Mesothelial cell of epicardium (in vitro differentiated cells): ENCODE measurements around the gene BRD2. TPM values are rescaled to one million over a fixed set of nuclear protein-coding genes. Genes with fewer than 3 reads are reported as not detected.

Experiments used
- DNase-seq, 2 experiments: peaks; one replicate each; pipeline ENCODE4 v3.0.0; 2021; ENCODE audit warnings: low spot score in 2 of 2; ENCODE audit not compliant: unreplicated experiment in 2 of 2
- H3K27ac Mint-ChIP-seq: 2 replicates; pipeline ENCODE4 v1.8.0; 2021; ENCODE audit warnings: mixed read lengths
- H3K27me3 Mint-ChIP-seq: 2 replicates; pipeline ENCODE4 v1.8.0; 2021; ENCODE audit warnings: low read depth, mixed read lengths
- H3K36me3 Mint-ChIP-seq: 2 replicates; pipeline ENCODE4 v1.8.0; 2021; ENCODE audit warnings: mixed read lengths
- H3K4me1 Mint-ChIP-seq: 2 replicates; pipeline ENCODE4 v1.8.0; 2021; ENCODE audit warnings: mixed read lengths
- H3K4me3 Mint-ChIP-seq: 2 replicates; pipeline ENCODE4 v1.8.0; 2021; ENCODE audit warnings: mild to moderate bottlenecking, moderate library complexity, mixed read lengths
- H3K9me3 Mint-ChIP-seq: 2 replicates; pipeline ENCODE4 v1.8.0; 2021; ENCODE audit warnings: mixed read lengths
- total RNA-seq: library from RNA; stranded (reverse); gene quantifications from 3 replicates; pipeline ENCODE4 v1.2.1, GENCODE V29; 2021
- TF ChIP-seq, protein P1 (sequence below): fragments of 200-600 bp; sonication (generic); IDR thresholded peaks from one replicate; pipeline ENCODE4 v1.5.0; 2021; ENCODE audit warnings: antibody characterized with exemption; ENCODE audit not compliant: unreplicated experiment

The BRD2 gene
- total RNA-seq, 1 donor from 2014 or later: 246 TPM

DNA sequence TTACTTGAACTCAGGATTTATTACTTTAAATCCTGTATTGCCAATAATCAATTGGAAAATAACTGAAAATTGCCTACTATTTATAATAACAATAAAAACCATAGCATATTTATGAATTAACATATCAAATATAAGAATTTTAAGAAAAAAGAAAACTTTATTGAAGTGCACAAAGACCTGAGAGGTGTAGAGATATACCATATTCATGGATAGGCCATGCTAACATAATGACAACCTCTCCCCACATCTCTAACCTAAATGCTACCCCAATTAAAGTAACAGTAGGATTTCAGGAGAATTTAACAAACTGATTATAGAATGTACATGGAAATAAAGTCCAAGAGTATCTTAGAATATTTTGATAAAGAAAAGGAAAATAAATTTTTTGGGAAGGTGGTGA is 22.4 kb upstream of the BRD2 start:
- TF ChIP-seq, protein P1, sequence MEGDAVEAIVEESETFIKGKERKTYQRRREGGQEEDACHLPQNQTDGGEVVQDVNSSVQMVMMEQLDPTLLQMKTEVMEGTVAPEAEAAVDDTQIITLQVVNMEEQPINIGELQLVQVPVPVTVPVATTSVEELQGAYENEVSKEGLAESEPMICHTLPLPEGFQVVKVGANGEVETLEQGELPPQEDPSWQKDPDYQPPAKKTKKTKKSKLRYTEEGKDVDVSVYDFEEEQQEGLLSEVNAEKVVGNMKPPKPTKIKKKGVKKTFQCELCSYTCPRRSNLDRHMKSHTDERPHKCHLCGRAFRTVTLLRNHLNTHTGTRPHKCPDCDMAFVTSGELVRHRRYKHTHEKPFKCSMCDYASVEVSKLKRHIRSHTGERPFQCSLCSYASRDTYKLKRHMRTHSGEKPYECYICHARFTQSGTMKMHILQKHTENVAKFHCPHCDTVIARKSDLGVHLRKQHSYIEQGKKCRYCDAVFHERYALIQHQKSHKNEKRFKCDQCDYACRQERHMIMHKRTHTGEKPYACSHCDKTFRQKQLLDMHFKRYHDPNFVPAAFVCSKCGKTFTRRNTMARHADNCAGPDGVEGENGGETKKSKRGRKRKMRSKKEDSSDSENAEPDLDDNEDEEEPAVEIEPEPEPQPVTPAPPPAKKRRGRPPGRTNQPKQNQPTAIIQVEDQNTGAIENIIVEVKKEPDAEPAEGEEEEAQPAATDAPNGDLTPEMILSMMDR: no peak
- no peak overlapping the region for H3K27ac Mint-ChIP-seq
- H3K4me3 Mint-ChIP-seq: no peak overlapping the region
- peaks cover 3% of the 10 kb centered on the region for H3K9me3 Mint-ChIP-seq
- no peaks in the 10 kb centered on the region for H3K4me1 Mint-ChIP-seq
- DNase-seq: no peak
- H3K36me3 Mint-ChIP-seq: no peaks in the 10 kb centered on the region
- H3K27me3 Mint-ChIP-seq: peaks cover 25% of the 10 kb centered on the region

DNA sequence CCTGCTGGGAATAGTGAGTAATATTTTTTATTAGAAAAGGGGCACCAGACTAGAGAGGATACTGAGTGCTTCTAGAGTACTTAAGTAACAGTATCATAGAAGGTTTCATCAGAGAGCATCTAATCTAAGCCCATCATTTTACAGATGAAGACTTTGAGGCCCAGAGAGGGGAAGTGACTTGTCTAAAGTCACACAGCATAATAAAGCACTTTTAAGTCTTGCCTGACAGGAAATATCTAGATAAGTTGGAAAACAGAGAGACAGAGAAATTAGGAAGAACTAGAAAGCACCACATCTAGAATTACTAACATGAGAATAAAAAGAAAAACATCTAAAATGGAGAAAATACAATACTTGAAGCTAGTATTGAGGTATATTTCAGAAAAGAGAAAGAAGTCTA is 21.5 kb upstream of the BRD2 start:
- H3K4me3 Mint-ChIP-seq: no peak overlapping the region
- H3K27ac Mint-ChIP-seq: no peak overlapping the region
- H3K27me3 Mint-ChIP-seq: peaks cover 23% of the 10 kb centered on the region
- no peaks in the 10 kb centered on the region for H3K4me1 Mint-ChIP-seq
- peaks cover 3% of the 10 kb centered on the region for H3K9me3 Mint-ChIP-seq
- TF ChIP-seq, protein P1: no peak
- H3K36me3 Mint-ChIP-seq: no peaks in the 10 kb centered on the region
- no peak for DNase-seq

DNA sequence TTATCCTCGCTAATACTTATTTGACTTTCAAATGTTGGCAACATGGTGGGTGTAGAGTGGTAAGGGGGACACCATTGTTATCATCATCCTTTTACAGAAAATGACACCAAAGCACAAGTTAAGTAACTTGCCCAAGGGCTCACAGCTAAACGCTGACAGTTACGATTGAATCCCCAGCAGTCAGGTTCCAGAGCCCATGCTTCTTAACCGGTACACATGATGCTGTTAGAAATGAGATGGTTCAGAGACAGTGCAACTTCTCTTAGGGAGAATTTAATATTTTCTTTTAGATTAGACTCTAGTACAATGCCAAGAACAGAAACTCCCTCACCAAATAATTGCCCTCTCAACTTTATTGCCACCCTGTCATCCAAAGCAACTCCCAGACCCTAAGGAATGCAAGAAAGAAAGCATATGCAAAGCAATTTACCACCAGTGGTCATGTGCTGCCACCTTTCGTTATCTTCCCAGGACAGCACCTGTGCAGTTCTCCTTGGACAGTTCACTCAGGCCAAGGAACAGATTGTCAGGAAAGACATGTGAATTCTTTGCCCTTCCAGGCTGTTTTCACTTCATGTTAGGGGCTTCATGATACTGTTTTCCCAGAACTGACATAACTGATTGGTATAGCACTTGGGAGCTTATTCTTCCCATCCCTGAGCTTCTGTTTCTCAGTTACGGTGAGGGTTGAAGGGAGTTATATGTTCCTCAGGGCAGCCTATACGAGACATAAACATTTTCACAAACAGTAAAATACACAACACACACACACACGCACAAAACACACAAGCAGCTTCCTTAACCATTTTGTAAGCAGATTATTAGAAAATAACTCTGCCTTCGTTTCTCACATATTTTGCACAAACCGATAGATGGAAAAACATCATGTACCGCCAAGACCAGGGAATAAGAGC is 20.6 kb upstream of the BRD2 start:
- no peak for DNase-seq
- H3K4me3 Mint-ChIP-seq: no peak overlapping the region
- H3K4me1 Mint-ChIP-seq: no peaks in the 10 kb centered on the region
- TF ChIP-seq, protein P1: peak; percentile 13
- no peak overlapping the region for H3K27ac Mint-ChIP-seq
- H3K27me3 Mint-ChIP-seq: peaks cover 23% of the 10 kb centered on the region
- peaks cover 3% of the 10 kb centered on the region for H3K9me3 Mint-ChIP-seq
- no peaks in the 10 kb centered on the region for H3K36me3 Mint-ChIP-seq

DNA sequence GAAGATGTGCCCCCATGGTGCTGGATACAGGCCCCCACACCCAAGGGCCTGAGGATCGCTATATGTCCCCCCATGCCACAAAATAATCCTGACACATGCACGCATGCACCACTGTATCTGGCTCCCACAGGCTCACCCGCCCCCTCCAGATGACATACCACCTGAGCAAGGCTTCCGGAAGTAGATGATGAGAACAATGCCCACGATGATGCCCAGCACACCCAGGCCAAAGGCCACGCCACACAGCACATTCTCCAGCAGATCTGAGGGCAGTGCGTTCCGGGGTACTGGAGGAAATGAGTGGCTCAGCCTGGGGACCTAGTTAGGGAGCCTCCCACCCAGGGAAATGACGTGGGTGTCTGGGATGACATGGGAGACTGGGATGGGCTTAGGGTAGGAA is 19.3 kb upstream of the BRD2 start:
- TF ChIP-seq, protein P1: no peak
- Mint-ChIP-seq H3K4me1 (no peaks in the 10 kb centered on the region), H3K9me3 (peaks cover 3% of the 10 kb centered on the region), H3K27ac (no peak overlapping the region), H3K27me3 (peaks cover 16% of the 10 kb centered on the region), H3K4me3 (no peak overlapping the region), H3K36me3 (no peaks in the 10 kb centered on the region)
- no peak for DNase-seq

DNA sequence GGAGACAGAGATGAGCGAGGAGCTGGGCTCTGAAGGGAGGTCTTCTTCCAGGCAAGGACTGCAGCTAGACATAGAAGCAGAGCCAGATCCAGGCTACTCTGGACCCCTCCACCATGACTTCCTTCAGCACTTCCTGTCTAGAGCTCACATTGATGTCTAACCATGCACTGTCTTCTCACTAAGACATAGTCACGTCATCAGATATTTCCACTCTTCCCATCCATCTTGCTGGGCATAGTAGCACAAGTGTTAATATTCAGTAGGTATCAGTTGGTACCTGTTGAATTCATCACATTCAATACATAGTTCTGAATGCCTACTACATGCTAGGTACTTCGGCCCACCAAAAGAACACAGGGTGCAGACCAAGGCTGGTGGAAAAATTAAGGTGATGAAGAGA is 18.4 kb upstream of the BRD2 start:
- H3K36me3 Mint-ChIP-seq: no peaks in the 10 kb centered on the region
- peaks cover 3% of the 10 kb centered on the region for H3K9me3 Mint-ChIP-seq
- H3K27me3 Mint-ChIP-seq: peaks cover 8% of the 10 kb centered on the region
- TF ChIP-seq, protein P1: no peak
- no peaks in the 10 kb centered on the region for H3K4me1 Mint-ChIP-seq
- no peak for DNase-seq
- H3K27ac Mint-ChIP-seq: no peak overlapping the region
- H3K4me3 Mint-ChIP-seq: no peak overlapping the region
